GM18907 (cell line): ENCODE results near the gene IRF2BP2.

Experiments
- ATAC-seq: cut with Tn5 transposase; IDR thresholded peaks from one replicate; pipeline ENCODE4 v1.9.1; 2021; ENCODE audit warnings: mild to moderate bottlenecking, moderate library complexity; ENCODE audit not compliant: unreplicated experiment

IRF2BP2 gene

GRCh38 chr1:234559902-234560676 lies 49.9 kb downstream of the IRF2BP2 start:
- ATAC-seq: no peak

- no peak for ATAC-seq
Observed at GRCh38 chr1:234559152-234559901, 50.7 kb downstream of the IRF2BP2 start.

GRCh38 chr1:234558330-234558836 lies 51.6 kb downstream of the IRF2BP2 start:
- ATAC-seq: no peak

GRCh38 chr1:234556245-234556943 lies 53.6 kb downstream of the IRF2BP2 start:
- ATAC-seq: no peak

- no peak for ATAC-seq
Observed at GRCh38 chr1:234555390-234556024, 54.5 kb downstream of the IRF2BP2 start.

GRCh38 chr1:234554698-234555311 lies 55.2 kb downstream of the IRF2BP2 start:
- no peak for ATAC-seq
